Fibroblast of the conjunctiva (primary cell): ENCODE results near the gene HAUS1.
"Not testable (repeated sequence)": the region's sequence is repeated elsewhere in the genome, so short reads cannot be mapped to it uniquely, and the experiment has no call there.

Experiments used
- DNase-seq: peaks from one replicate; pipeline ENCODE4 v3.0.0-alpha.2; 2010; ENCODE audit warnings: low read depth

The HAUS1 gene

DNA sequence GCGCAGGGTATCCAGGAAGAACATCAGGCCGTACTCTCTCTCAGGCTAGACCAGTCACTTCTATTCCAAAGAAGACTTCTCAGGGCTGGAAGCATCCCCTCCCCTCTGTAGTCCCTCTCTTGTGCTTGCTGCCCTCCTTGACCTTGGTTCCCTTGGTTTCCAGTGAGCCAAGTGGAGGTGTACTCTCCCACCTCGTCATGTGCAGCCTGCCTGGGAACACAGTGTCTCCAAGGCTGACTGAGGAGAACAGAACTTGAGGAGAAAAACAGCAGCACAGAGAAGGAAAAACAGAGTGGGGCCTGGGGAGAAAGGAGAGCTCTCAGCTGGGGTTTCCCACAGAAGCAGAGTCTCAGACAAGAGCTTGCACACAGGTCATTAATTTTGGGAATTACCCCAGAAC is 52.7 kb downstream of the HAUS1 start:
- DNase-seq: no peak

DNA sequence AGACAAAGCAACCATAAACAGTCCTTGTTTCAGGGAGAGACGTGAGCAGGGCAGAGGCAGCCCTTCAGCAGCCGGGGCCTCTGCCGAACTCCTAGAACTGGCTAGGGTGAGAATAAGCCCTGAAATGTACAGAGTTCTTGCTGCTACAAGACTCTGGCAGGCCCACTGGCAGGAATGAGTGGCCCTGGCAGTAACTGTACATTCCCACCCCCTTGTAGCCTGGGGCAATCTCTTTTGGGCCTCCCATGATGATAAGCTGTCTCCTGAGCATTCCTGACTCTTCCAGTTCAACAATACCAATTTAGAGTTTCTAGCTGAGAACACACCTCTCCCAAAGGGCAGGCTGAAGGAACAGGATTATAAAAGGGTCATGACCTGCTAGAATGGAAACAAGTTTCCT is 54.3 kb downstream of the HAUS1 start:
- no peak for DNase-seq

- DNase-seq: no peak
These were observed 56.0 kb downstream of the HAUS1 start for GRCh38 chr18:46160050-46160798.

- not testable (repeated sequence) for DNase-seq
These were observed 56.7 kb downstream of the HAUS1 start for GRCh38 chr18:46160840-46161239.

DNA sequence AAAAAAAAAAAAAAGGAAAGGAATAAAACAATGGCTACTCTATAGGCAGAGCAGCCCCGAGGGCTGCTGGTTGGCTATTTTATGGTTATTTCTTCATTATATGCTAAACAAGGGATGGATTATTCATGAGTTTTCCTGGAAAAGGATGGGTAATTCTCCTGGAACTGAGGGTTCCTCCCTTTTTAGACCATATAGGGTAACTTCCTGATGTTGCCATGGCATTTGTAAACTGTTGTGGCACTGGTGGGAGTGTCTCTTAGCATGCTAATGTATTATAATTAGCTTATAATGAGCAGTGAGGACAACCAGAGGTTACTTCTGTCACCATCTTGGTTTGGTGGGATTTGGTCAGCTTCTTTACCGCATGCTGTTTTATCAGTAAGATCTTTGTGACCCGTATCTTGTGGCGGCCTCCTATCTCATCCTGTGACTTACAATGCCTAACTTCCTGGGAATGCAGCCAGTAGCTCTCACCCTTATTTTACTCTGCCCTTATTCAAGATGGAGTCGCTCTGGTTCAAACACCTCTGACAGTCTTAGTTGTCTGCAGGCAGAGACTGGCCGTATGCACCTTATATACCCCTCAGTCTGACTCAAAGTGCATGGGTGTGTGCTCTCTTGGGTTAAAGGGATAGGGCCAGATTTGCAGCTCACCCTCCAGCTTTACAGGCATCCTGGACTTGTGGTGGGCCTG is 57.7 kb downstream of the HAUS1 start:
- DNase-seq: no peak

- no peak for DNase-seq
These were observed 58.9 kb downstream of the HAUS1 start for GRCh38 chr18:46163091-46163490.

DNA sequence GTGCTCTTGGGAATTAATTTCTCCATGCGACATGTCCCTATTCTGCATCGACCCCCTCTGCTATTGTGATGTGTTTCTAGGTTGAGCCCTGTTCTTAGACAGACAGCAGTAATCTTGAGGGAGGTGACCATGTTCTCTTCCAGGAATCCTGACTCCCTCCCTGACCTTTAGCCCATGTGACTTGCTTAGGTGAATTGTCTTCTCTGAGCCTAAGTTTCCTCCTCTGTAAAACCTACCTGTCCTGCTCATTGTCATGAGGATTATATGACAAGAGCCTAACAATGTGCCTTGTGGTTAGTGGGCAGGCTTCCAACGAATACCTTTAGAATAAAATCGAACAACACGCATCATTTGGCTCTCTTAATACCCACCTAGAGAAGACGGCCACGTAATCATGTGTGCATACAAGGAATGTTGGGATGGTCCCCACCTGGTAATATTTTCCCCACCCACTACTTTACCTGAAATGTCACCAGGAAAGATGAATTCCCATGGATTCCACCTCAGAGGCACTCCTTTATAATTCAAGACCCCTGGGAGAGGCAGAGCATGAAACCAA is 59.8 kb downstream of the HAUS1 start:
- DNase-seq: no peak

- not testable (repeated sequence) for DNase-seq
These were observed 60.3 kb downstream of the HAUS1 start for GRCh38 chr18:46164502-46164901.

GRCh38 chr18:46164920-46165319 is 60.7 kb downstream of the HAUS1 start:
- no peak for DNase-seq

- DNase-seq: no peak
These were observed 62.2 kb downstream of the HAUS1 start for GRCh38 chr18:46166261-46166970.

GRCh38 chr18:46167971-46168370 is 63.8 kb downstream of the HAUS1 start:
- no peak for DNase-seq

DNA sequence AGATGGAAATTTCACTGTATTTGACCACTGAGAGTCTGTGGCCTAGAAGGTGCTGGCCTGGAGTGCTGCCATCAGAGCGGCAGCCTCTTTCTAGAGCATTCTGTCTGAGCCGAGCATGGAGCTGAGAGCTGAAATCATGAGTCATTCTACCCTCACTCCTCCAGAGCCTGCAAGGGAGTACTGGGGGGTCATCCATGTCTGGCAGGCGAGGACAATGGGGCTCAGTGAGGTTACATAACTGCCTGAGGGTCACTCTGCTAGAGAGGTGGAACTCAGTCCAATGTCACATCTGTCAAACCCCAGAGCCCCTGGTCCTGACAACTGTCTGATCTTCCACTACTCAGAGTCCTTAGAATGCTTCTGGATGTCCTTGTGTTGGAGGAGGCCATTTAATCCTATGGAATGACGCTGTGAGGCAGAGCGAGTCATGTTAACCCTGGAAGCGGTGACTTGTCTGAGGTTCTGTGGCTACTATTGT is 65.3 kb downstream of the HAUS1 start:
- peak; percentile 23 for DNase-seq

DNA sequence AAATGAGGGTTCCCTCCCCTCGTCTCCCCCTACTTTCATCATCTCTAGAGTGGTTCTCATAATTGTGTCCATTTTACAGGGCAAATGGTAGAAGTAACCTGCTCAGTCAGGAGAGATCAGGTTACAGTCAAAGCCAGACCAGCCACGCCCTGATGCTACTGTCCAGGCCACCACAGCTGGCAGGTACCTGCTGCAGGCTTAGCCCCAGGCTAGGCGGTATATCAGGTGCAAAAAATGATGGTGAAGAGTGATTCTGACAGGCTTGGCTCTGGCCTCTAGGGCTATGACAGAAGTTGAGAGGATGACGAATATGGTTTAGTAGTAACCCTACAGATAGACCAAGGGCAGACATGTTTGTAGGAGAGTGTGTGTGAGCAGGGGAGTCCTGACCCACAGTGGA is 67.1 kb downstream of the HAUS1 start:
- DNase-seq: no peak

GRCh38 chr18:46173393-46174341 is 69.5 kb downstream of the HAUS1 start:
- DNase-seq: peak; percentile 87

GRCh38 chr18:46174342-46175041 is 70.3 kb downstream of the HAUS1 start:
- no peak for DNase-seq

DNA sequence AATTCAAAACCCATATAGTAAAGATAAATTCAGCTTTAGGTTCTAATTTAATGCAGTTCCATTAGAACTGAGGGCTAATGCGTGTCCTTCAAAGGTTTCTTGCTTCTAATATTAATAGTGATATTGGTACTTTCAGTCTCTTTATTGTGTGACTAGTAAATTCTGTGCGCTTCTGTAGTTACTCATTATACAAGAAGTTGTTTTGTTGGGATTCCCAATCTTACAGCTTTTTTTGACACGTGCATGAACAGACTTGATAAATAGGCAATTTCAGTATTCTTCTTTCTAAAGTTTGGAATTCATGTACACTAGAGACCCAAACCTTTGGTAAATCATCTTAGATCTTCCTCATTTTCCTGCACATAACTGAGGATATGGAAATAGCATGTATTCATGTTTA is 71.8 kb downstream of the HAUS1 start:
- DNase-seq: no peak
